Skeletal muscle tissue (tissue), 4 donors: ENCODE measurements around the gene FXYD6. TPM values are rescaled to one million over a fixed set of nuclear protein-coding genes. Genes with fewer than 3 reads are reported as not detected.
A peak's percentile ranks its signal among the peaks of the same experiment; 100 is the strongest.

Experiments
- H3K27ac ChIP-seq: one replicate; pipeline ENCODE4 v1.7.0; 2013; ENCODE audit warnings: mild to moderate bottlenecking, low read depth, low read length, inconsistent platforms
- H3K27me3 ChIP-seq, 3 donors: one replicate each; pipeline ENCODE4 v1.7.0; 2013; ENCODE audit warnings: low read length in 3 of 3; ENCODE audit not compliant: control insufficient read depth in 3 of 3, insufficient read depth in 3 of 3
- H3K36me3 ChIP-seq, 3 donors: one replicate each; pipeline ENCODE4 v1.7.0; 2013; ENCODE audit warnings: low read length in 3 of 3; ENCODE audit not compliant: control insufficient read depth in 3 of 3, insufficient read depth in 3 of 3
- H3K4me1 ChIP-seq, 3 donors: one replicate each; pipeline ENCODE4 v1.7.0; 2013; ENCODE audit warnings: low read length in 3 of 3, mild to moderate bottlenecking in 3 of 3; ENCODE audit not compliant: control insufficient read depth in 3 of 3, insufficient read depth in 3 of 3
- H3K4me3 ChIP-seq, 3 donors: one replicate each; pipeline ENCODE4 v1.7.0; 2013; ENCODE audit warnings: low read length in 3 of 3
- H3K9ac ChIP-seq, 3 donors: one replicate each; pipeline ENCODE4 v1.7.0; 2013; ENCODE audit warnings: low read length in 3 of 3, mild to moderate bottlenecking in 3 of 3, moderate library complexity in 2 of 3, low read depth in 1 of 3
- H3K9me3 ChIP-seq, 3 donors: one replicate each; pipeline ENCODE4 v1.7.0; 2013; ENCODE audit warnings: low read length in 3 of 3; ENCODE audit not compliant: control insufficient read depth in 3 of 3
- total RNA-seq: library from RNA; depleted of rRNA; stranded (reverse); fragments of >200 nt; gene quantifications from one replicate; pipeline ENCODE4 v1.2.3, GENCODE V29; 2014
- donor health status: Osteomylitis.

The FXYD6 gene
- total RNA-seq, 1 donor from 2014 or later = 23.5 TPM

DNA sequence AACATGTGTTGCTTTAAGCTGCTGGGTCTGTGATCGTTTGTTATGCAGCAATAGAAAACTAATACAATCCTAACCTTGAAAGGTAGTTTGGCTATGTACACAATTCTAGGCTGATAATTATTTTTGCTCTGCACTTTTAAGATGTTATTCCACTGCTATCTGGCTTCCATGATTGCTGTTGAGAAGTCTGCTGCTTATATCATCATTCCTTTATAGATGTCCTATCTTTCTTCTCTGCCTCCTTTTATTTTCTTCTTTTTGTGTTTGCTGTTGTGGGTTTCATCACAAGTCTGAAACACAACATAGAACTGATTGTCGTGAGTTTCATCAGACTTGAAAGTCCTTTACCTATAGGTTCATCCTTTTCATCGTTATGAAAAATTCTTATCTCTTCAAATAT is 24.1 kb downstream of the FXYD6 start:
- no peaks in the 10 kb centered on the region for H3K4me1 ChIP-seq
- peaks cover 0 to 2% (median 0%) of the 10 kb centered on the region in 3 donors for H3K27me3 ChIP-seq
- H3K9me3 ChIP-seq = no peaks in the 10 kb centered on the region
- no peak overlapping the region for H3K9ac ChIP-seq
- no peak overlapping the region for H3K4me3 ChIP-seq
- H3K36me3 ChIP-seq = peaks cover 0 to 3% (median 0%) of the 10 kb centered on the region in 3 donors
- H3K27ac ChIP-seq = no peak overlapping the region

DNA sequence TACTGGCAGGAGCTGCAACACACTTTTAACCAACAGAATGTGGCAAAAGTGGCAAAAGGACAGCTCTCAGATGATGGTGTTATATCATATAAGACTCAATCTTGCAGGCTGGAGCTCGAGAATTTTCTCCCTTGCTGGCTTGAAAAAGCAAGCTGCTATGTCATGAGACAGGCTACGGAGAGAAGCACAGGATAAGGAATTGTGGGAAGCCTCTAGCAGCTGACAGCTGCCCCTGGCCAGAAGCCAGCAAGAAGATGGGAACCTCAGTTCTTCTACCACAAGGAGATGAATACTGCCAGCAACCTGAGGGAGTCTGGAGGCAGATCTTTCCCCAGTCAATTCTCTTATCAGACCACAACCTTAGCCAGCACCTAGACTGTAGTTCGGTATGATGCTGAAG is 24.6 kb downstream of the FXYD6 start:
- Histone ChIP-seq H3K9me3 (no peaks in the 10 kb centered on the region), H3K4me1 (no peaks in the 10 kb centered on the region), H3K27me3 (peaks cover 0 to 2% (median 0%) of the 10 kb centered on the region in 3 donors), H3K4me3 (no peak overlapping the region), H3K27ac (no peak overlapping the region), H3K9ac (no peak overlapping the region), H3K36me3 (peaks cover 0 to 3% (median 0%) of the 10 kb centered on the region in 3 donors)

- H3K27ac ChIP-seq = no peak overlapping the region
- no peak overlapping the region for H3K4me3 ChIP-seq
Measured at GRCh38 chr11:117851106-117851505, 25.4 kb downstream of the FXYD6 start.

DNA sequence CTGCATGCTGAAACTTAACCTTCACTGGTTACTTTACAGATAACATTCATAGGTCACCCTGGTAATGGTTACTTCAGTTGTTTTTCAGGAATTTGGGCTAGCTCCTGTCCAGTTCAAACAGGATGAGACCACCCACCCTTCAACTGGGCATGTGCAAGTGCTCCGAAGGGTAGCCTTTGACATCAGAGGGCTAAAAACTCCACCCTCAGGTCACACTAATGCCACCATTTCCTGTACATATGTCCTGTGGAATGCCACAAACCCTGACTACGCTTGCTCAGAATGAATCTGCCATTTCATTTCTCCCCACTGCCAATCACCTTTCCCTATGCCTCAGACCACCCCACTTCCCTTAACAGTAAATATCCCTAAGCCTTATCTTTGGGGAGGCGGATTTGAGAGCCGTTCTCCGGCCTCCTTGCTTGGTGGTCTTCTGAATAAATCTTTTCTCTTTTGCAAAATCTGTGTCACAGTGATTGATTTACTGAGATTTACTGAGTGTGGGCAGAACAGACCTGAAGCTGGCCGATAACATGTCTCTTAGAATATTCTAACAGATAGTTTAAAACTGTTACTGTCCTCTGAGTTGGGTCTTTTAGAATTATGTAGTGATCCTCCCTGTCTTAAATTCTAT is 26.6 kb downstream of the FXYD6 start:
- Histone ChIP-seq H3K4me3 (no peak overlapping the region), H3K9ac (no peak overlapping the region), H3K9me3 (no peaks in the 10 kb centered on the region), H3K36me3 (peaks cover 0 to 3% (median 0%) of the 10 kb centered on the region in 3 donors), H3K27me3 (peaks cover 0 to 2% (median 0%) of the 10 kb centered on the region in 3 donors), H3K27ac (no peak overlapping the region), H3K4me1 (no peaks in the 10 kb centered on the region)

More at GRCh38 chr11:117851106-117851505, 25.4 kb downstream of the FXYD6 start:
- Histone ChIP-seq H3K27me3 (peaks cover 0 to 2% (median 0%) of the 10 kb centered on the region in 3 donors), H3K4me1 (no peaks in the 10 kb centered on the region), H3K9ac (no peak overlapping the region), H3K9me3 (no peaks in the 10 kb centered on the region), H3K36me3 (peaks cover 0 to 3% (median 0%) of the 10 kb centered on the region in 3 donors)

- H3K4me3 ChIP-seq = no peak overlapping the region
- H3K36me3 ChIP-seq = peaks cover 0 to 3% (median 0%) of the 10 kb centered on the region in 3 donors
- H3K27ac ChIP-seq = no peak overlapping the region
- no peaks in the 10 kb centered on the region for H3K9me3 ChIP-seq
- no peak overlapping the region for H3K9ac ChIP-seq
- peaks cover 2 to 8% (median 8%) of the 10 kb centered on the region in 3 donors for H3K4me1 ChIP-seq
- no peaks in the 10 kb centered on the region for H3K27me3 ChIP-seq
Measured at GRCh38 chr11:117843666-117844484, 32.6 kb downstream of the FXYD6 start.

DNA sequence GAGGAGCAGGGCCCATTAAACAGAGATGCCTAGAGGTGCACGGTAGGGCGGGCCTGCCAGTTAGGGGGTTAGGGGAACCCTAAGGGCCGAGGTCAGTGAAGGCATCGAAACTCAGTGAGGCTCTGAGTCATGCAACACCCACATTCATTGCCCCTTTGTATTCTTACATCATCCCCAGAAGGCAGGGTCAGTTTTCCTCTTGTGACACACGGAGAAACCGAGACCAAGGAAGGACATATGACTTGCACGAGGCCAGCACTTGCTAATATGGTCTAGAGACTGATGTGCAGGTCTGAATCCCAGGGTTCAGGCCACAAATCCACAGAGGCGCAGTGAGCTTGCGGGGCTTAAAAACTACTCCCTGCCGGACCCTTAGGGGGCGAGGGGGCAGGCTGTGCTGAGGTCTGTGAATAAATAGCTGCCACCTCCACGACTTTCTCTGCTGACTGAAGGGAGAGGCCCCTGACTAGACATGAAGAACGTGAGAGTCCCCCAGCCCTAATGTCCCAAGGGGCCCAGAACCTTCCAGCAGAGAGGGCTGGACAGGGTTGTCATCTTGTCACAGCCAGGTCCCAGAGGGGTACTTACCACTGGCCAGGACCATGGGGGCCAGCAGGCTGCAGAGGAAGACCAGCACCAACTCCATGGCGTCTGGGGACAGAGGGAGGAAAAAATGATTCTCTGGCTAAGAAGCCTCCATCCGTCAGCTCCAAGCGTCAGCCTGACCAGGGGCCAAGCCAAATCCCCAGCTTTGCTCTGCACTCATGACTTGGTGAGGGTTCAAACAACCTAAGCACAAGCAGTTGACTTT is 34.1 kb downstream of the FXYD6 start:
- Histone ChIP-seq H3K4me1 (peaks cover 2 to 8% (median 8%) of the 10 kb centered on the region in 3 donors), H3K36me3 (peaks cover 0 to 3% (median 0%) of the 10 kb centered on the region in 3 donors), H3K9me3 (no peaks in the 10 kb centered on the region), H3K9ac (peak overlapping the region in 2 of 3 donors; percentile 3 to 33), H3K27ac (peak overlapping the region; percentile 33), H3K4me3 (no peak overlapping the region), H3K27me3 (no peaks in the 10 kb centered on the region)

GRCh38 chr11:117841551-117842031 is 34.9 kb downstream of the FXYD6 start:
- H3K27me3 ChIP-seq = no peaks in the 10 kb centered on the region
- H3K36me3 ChIP-seq = peaks cover 0 to 5% (median 0%) of the 10 kb centered on the region in 3 donors
- no peak overlapping the region for H3K4me3 ChIP-seq
- H3K9ac ChIP-seq = no peak overlapping the region
- H3K9me3 ChIP-seq = no peaks in the 10 kb centered on the region
- H3K27ac ChIP-seq = peak overlapping the region; percentile 26
- H3K4me1 ChIP-seq = peaks cover 2 to 8% (median 8%) of the 10 kb centered on the region in 3 donors

DNA sequence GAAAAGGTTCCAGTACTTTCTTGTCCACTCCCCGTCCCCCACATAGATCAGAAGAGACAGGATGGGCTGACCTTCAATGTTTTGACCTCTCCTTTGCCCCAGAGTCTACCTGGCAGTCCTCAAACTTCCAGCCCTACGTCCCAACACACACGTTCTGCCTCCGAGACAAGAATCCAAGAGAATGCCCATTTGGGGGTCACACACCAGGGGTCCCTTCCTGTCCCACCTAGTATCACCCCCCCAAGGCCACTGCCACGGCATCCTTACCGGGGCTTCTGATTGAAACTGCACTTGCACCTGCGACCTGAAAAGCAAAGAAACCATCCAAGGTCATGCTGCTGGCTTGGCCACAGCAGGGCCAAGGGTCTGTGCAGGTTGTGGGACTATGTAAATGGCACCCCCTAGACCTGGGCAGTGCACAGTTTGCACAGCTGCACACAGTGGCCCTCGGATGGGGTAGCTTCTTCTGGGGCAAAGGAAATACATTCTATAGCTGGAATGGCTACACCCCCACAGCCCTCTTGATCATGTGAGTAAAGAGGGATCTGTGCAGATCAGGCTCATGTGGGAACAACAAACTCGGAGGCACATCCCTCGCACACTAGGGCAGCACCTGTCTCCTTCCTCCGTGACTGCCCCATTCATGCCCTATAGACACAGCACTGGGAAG is 35.4 kb downstream of the FXYD6 start:
- no peaks in the 10 kb centered on the region for H3K9me3 ChIP-seq
- peaks cover 2 to 11% (median 8%) of the 10 kb centered on the region in 3 donors for H3K4me1 ChIP-seq
- H3K4me3 ChIP-seq = no peak overlapping the region
- H3K36me3 ChIP-seq = peaks cover 0 to 5% (median 0%) of the 10 kb centered on the region in 3 donors
- H3K27me3 ChIP-seq = peaks cover 0 to 2% (median 0%) of the 10 kb centered on the region in 3 donors
- H3K27ac ChIP-seq = no peak overlapping the region
- H3K9ac ChIP-seq = no peak overlapping the region
